Activated naive CD8-positive, alpha-beta T cell (primary cell): ENCODE data around the gene DEK.
"Not testable (repeated sequence)": the region's sequence is repeated elsewhere in the genome, so short reads cannot be mapped to it uniquely, and the experiment has no call there.

Experiments
- H3K27ac Mint-ChIP-seq: one replicate; pipeline ENCODE4 v1.8.0; 2021; ENCODE audit warnings: mixed read lengths
- H3K27me3 Mint-ChIP-seq: one replicate; pipeline ENCODE4 v1.8.0; 2021; ENCODE audit warnings: mixed read lengths
- H3K36me3 Mint-ChIP-seq: one replicate; pipeline ENCODE4 v1.8.0; 2021; ENCODE audit warnings: mixed read lengths
- H3K4me1 Mint-ChIP-seq: one replicate; pipeline ENCODE4 v1.8.0; 2021; ENCODE audit warnings: low read depth, mixed read lengths
- H3K4me3 Mint-ChIP-seq: one replicate; pipeline ENCODE4 v1.8.0; 2021; ENCODE audit warnings: mild to moderate bottlenecking, mixed read lengths
- H3K9me3 Mint-ChIP-seq: one replicate; pipeline ENCODE4 v1.8.0; 2021; ENCODE audit warnings: low read depth, mixed read lengths

Gene DEK

DNA sequence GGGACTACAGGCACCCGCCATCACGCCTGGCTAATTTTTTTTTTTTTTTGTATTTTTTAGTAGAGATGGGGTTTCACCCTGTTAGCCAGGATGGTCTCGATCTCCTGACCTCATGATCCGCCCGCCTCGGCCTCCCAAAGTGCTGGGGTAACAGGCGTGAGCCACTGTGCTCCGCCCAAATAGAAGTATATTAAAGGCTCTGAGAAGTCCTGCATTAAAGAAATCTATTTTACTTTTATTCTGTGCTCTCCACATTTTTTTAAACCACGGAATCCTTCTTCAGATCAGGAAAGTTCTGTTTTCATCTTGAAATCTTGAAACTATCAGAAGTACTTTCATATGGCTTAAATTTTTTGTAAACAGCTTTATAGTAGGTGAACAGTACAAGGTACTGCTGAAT lies 55.6 kb downstream of the DEK start:
- not testable (repeated sequence) for H3K9me3 Mint-ChIP-seq, H3K27ac Mint-ChIP-seq, H3K4me1 Mint-ChIP-seq, H3K27me3 Mint-ChIP-seq, H3K4me3 Mint-ChIP-seq
- H3K36me3 Mint-ChIP-seq: peaks cover 15% of the 10 kb centered on the region

DNA sequence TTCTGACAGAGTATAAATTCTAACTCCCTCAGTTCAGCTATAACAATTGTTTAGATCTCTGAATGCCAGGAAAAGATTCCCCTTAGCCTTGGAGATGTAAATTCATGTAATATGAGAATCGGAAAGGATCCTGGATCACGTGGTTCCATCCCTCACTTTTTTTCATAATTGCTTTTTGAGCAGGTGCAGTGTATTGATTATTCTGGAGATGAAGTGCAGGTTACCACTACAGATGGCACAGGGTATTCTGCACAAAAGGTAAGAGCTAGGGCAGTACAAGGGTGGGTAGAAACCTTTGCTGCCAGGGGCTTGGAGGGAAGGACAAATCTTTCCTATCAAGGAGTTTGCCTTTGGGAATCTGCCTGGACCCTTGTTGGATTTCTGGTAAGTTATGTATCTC lies 56.4 kb downstream of the DEK start:
- Mint-ChIP-seq H3K9me3 (no peaks in the 10 kb centered on the region), H3K27ac (no peak overlapping the region), H3K4me3 (no peak overlapping the region), H3K27me3 (no peaks in the 10 kb centered on the region), H3K4me1 (peaks cover 2% of the 10 kb centered on the region), H3K36me3 (peaks cover 14% of the 10 kb centered on the region)

DNA sequence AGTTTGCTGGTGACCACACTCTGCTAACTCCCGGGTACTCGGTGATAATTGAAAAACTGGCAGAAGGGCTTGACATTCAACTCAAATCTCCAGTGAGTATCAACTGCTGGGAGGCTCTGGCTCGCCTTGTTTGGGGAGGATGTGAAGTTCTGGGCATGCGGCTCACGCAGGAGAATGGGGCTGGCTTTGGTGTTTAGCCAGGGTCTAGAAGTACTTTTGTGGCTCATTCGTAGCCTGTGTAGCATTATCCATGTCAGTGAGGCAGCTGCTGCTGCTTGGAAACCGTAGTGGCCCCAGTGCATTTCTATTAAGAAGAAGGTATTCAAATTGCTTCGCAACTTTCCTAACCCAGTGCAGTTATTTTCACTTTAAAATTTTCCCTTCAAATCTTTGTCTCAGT lies 56.9 kb downstream of the DEK start:
- H3K9me3 Mint-ChIP-seq: no peaks in the 10 kb centered on the region
- peaks cover 2% of the 10 kb centered on the region for H3K4me1 Mint-ChIP-seq
- peaks cover 18% of the 10 kb centered on the region for H3K36me3 Mint-ChIP-seq
- H3K4me3 Mint-ChIP-seq: no peak overlapping the region
- H3K27ac Mint-ChIP-seq: no peak overlapping the region
- H3K27me3 Mint-ChIP-seq: no peaks in the 10 kb centered on the region

DNA sequence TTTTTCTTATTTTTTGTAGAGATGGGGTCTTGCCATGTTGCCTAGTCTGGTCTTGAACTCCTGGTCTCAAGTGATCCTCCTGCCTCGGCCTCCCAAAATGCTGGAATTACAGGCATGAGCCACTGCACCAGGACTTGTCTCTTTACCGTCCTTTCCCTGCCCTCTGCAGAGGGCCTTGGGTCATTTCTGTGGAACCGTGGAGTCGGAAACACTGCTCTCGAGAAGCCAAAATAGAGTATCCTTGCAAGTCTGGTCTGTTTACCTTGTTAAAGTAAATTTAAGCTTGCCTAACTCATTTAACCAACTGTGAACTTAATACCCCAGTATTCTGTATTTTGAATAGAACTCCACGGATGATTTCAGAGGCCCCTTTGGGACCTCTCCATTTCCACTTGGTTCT lies 57.7 kb downstream of the DEK start:
- Mint-ChIP-seq H3K27ac (no peak overlapping the region), H3K4me3 (no peak overlapping the region), H3K9me3 (no peaks in the 10 kb centered on the region)

DNA sequence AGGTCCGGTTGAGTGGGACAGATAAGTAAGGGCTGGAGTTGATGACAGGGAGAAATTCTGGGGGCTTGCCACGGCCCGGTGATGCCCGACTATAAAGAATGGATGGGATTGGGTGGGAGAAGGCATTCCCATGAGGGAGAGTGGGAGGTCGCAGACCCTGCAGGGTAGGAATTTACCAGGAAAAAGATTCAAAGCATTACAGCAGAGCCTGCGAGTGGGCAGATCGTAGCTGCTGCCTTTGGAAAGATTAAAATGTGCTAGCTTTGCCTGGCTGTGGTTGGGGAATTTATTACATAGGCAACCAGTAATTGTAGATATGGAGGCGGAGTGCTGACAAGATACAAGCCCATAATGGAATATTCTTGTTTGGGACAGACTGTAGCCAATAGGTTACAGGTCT lies 59.6 kb downstream of the DEK start:
- no peaks in the 10 kb centered on the region for H3K4me1 Mint-ChIP-seq
- H3K9me3 Mint-ChIP-seq: no peaks in the 10 kb centered on the region
- H3K4me3 Mint-ChIP-seq: no peak overlapping the region
- H3K27ac Mint-ChIP-seq: no peak overlapping the region
- H3K36me3 Mint-ChIP-seq: peaks cover 15% of the 10 kb centered on the region
- no peaks in the 10 kb centered on the region for H3K27me3 Mint-ChIP-seq

More for the DNA sequence above, 57.7 kb downstream of the DEK start:
- Mint-ChIP-seq H3K27me3 (no peaks in the 10 kb centered on the region), H3K4me1 (peaks cover 2% of the 10 kb centered on the region), H3K36me3 (peaks cover 14% of the 10 kb centered on the region)

DNA sequence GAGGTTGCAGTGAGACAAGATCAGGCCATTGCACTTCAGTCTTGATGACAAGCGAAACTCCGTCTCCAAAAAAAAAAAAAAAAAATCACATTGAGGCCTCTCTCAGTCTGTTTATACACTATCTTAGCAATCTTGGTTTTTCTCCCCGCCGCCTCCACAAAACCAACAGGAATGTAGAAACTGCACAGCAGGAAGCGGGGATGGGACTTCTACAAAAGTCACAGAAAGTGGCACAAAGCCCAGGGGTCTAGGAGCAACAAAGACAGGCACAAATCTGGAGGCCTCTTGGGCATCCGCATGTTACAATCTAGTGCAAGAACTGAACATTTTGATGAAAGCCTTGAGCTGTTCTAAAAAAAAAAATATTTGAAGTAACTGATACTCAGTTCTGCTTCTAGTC lies 60.5 kb downstream of the DEK start:
- Mint-ChIP-seq H3K36me3 (peaks cover 15% of the 10 kb centered on the region), H3K4me3 (no peak overlapping the region), H3K9me3 (no peaks in the 10 kb centered on the region), H3K27ac (no peak overlapping the region), H3K27me3 (no peaks in the 10 kb centered on the region), H3K4me1 (no peaks in the 10 kb centered on the region)

DNA sequence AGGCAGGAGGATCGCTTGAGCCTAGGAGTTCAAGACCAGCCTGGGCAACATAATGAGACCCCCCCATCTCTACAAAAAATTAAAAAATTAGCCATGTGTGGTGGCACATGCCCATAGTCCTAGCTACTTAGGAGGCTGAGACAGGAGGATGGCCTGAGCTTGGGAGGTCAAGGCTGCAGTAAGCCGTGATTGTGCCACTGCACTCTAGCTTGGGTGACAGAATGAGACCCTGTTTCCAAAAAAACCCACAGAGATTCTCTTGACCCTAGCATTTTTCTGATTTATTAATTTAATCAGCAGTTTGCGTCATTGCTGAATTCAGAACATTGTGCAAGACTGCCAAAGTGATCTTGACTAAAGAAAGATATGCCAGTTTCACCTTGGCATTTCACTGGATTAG lies 72.3 kb downstream of the DEK start:
- Mint-ChIP-seq H3K9me3 (no peaks in the 10 kb centered on the region), H3K27ac (no peak overlapping the region), H3K4me1 (no peaks in the 10 kb centered on the region), H3K27me3 (no peaks in the 10 kb centered on the region), H3K36me3 (peaks cover 20% of the 10 kb centered on the region), H3K4me3 (no peak overlapping the region)

DNA sequence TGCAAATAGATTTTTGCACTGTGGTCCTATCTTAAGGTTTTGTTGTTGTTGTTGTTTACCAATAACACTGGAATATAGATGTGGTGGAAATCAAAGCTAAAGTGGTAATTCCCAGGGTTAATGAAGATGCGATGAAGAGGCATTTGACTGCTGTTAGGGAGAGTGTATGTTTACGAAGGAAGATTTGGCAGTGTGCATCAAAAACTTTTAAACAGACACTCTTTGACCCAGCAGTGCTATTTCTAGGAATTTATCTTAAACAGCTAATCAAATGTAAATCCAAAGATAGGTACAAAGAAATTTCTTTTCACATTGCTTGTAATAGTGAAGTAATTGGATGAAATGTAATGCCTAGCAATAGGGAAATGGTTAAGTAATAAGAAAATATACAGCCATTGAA lies 75.1 kb downstream of the DEK start:
- Mint-ChIP-seq H3K9me3 (no peaks in the 10 kb centered on the region), H3K4me1 (peaks cover 3% of the 10 kb centered on the region), H3K27me3 (no peaks in the 10 kb centered on the region), H3K4me3 (no peak overlapping the region), H3K27ac (no peak overlapping the region), H3K36me3 (peaks cover 23% of the 10 kb centered on the region)

DNA sequence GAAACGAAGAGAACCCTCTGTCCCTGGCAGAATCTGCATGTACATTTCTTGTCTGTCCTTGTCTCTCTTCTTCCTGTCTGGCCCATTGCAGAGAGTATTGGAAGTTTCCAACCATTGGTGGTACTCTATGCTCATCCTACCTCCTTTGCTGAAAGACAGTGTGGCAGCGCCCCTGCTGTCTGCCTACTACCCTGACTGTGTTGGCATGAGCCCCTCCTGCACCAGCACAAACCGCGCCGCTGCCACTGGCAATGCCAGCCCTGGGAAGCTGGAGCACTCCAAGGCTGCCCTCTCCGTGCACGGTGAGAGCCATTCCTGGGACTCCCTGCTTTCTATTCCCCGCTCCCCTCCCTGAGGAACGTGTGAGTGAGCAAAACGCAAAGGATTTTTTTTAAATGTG lies 76.6 kb downstream of the DEK start:
- Mint-ChIP-seq H3K4me1 (peaks cover 3% of the 10 kb centered on the region), H3K4me3 (no peak overlapping the region), H3K36me3 (peaks cover 28% of the 10 kb centered on the region), H3K9me3 (no peaks in the 10 kb centered on the region), H3K27ac (no peak overlapping the region), H3K27me3 (no peaks in the 10 kb centered on the region)

DNA sequence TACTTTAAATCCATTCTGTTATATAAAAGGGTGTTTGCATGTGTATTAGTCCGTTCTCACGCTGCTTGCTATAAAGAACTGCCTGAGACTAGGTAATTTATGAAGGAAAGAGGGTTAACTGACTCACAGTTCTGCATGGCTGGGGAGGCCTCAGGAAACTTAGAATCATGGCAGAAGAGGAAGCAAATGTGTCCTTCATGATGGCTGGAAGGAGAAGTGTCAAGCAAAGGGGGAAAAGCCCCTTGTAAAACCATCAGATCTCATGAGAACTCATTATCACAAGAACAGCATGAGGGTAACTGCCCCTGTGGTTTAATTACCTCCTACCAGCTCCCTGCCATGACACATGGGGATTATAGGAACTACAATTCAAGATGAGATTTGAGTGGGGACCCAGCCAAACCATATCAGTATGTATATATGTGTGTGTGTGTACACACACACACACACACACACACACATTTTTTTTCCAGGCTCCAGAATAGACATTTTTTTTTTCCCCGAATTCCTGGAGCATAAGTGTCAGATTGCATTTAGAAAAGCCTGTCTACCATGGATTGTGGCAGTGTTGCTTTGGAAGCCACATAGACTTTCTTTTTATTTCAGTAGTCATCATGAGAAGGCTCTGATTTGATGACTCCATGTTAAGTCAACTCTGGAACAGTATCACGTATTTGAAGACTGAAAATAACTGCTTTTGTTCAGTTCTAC lies 77.6 kb downstream of the DEK start:
- Mint-ChIP-seq H3K4me3 (no peak overlapping the region), H3K4me1 (peaks cover 3% of the 10 kb centered on the region), H3K36me3 (peaks cover 28% of the 10 kb centered on the region), H3K27ac (no peak overlapping the region), H3K9me3 (no peaks in the 10 kb centered on the region), H3K27me3 (no peaks in the 10 kb centered on the region)

DNA sequence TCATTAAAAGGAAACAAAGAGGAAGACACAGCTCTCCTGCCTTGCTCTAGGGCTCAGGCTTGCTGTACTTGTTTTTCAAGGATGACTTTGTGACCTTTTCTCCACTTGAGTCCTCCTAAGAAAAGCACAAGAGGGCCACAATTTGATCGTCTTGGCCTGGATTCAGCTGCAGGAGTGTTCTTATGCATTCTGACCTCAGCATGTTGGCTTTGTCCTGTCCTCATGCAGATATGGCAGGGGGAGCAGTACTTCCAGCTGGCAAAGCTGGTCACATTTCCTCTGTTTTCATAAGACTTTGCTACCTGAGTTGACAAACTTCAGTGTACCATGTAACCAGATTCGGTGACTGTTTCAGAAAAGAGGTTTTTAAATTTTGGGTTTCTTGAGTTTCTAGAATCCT lies 78.3 kb downstream of the DEK start:
- Mint-ChIP-seq H3K4me1 (peaks cover 3% of the 10 kb centered on the region), H3K27ac (no peak overlapping the region), H3K4me3 (no peak overlapping the region), H3K36me3 (peaks cover 22% of the 10 kb centered on the region), H3K27me3 (no peaks in the 10 kb centered on the region), H3K9me3 (no peaks in the 10 kb centered on the region)

DNA sequence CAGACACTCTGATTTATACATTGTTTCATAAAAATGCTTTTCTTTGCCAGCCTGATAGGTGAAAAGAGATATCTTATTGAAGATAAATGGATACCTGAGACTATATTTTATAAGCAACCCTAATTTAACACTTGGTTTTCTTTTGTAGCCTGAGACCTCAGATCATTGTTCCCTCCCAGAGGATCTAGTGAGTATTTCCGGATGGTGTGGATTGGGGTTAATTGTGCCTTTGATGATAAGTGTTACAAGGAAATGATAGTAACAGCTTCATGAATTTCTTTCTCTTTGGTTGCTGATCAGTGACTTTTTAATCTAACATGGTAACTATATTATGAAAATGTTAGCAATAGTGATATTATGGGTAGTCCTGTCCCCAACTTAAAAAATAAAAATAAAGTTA lies 78.7 kb downstream of the DEK start:
- H3K4me3 Mint-ChIP-seq: no peak overlapping the region
- no peak overlapping the region for H3K27ac Mint-ChIP-seq
- no peaks in the 10 kb centered on the region for H3K27me3 Mint-ChIP-seq
- H3K9me3 Mint-ChIP-seq: no peaks in the 10 kb centered on the region
- H3K36me3 Mint-ChIP-seq: peaks cover 24% of the 10 kb centered on the region
- peaks cover 3% of the 10 kb centered on the region for H3K4me1 Mint-ChIP-seq

DNA sequence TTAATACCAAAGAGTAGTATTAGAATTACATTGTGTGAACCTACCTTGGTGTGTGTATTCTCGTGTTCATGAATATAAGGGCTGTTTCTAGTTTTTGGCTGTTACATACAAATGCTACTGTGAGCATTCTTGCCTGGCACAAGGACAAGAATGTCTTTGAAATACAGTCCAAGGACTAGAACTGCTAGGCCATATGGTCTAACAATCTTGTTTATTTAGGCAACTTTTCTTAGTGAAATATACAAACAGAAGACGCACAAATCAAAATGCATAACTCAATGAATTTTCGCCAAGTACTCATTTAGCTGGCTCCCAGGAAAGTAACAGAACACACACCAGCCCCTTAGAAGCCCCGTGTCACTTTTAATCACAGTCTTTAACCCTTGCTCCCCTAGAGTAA lies 80.6 kb downstream of the DEK start:
- Mint-ChIP-seq H3K4me3 (no peak overlapping the region), H3K36me3 (peaks cover 30% of the 10 kb centered on the region), H3K9me3 (no peaks in the 10 kb centered on the region), H3K27me3 (no peaks in the 10 kb centered on the region), H3K4me1 (peaks cover 3% of the 10 kb centered on the region), H3K27ac (no peak overlapping the region)

DNA sequence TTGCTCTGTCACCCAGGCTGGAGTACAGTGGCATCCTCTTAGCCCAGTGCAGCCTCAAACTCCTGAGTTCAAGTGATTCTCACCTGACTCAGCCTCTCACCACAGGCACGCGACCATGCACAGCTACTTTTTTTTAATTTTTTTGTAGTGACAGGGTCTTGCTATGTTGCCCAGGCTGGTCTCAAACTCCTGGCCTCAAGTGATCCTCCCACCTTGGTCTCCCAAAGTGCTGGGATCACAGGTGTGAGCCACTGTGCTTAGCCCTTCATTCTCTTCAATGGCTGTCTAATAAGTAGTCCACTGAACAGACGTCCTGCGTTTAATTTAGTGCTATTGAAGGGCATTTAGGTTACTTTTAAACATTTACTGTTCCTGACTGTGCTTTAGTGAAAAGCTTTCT lies 81.8 kb downstream of the DEK start:
- H3K4me3 Mint-ChIP-seq: no peak overlapping the region
- H3K36me3 Mint-ChIP-seq: peaks cover 29% of the 10 kb centered on the region
- no peak overlapping the region for H3K27ac Mint-ChIP-seq
- H3K9me3 Mint-ChIP-seq: no peaks in the 10 kb centered on the region
- no peaks in the 10 kb centered on the region for H3K27me3 Mint-ChIP-seq
- peaks cover 3% of the 10 kb centered on the region for H3K4me1 Mint-ChIP-seq

DNA sequence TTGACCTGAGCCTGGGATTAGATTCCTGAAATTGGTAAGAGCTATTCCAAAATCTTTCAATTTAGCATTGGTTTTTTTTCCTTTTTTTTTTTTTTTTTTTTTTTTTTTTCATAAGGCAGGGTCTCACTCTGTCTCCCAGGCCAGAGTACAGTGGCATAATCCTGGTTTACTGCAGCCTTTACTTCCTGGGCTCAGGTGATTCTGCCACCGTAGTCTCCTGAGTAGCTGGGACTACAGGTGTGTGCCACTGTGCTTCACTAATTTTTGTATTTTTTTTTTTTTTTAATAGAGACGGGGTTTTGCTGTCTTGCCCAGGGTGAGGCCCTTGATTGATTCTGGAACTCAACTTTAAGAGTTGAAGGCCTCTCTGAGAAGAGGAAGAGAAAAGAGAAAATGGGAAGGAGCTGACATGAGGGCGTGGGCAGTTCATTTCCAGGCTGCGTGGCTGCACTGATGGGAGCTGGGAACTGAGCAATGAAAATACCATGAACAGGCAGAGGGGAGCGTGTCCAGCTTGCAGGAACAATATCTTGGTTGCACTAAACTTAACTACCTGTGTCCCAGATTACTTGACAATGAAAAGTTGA lies 84.5 kb downstream of the DEK start:
- Mint-ChIP-seq H3K4me3 (no peak overlapping the region), H3K4me1 (peaks cover 5% of the 10 kb centered on the region), H3K27ac (no peak overlapping the region), H3K9me3 (no peaks in the 10 kb centered on the region), H3K36me3 (peaks cover 36% of the 10 kb centered on the region), H3K27me3 (no peaks in the 10 kb centered on the region)

DNA sequence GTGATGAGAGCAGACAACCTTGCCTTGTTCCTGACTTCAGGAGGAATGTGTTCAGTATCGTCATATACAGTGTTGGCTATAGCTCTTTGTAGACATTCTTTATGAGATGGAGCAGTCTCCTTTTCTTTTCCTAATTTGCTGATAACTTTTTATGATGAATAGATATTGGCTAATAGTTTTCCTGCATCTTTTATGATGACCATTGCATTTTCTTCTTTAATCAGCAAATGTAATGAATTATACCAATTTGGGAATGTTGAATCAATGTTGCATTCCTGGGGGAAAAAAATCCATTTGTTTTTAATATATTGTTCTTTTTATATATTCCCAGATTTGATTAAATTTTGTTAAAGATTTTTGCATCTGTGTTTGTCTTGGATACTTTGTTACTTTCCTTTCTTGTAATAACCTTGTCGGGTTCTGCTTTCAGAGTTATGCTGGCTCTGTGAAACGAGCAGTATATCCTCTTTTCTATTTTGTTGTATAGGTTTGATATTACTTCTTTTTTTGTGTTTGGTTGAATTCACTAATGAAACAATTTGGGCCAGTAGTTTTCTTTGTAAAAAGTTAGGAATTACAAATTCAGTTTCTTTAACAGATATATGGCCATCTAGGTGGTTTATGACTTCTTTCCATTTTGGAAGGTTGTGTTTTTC lies 85.2 kb downstream of the DEK start:
- H3K36me3 Mint-ChIP-seq: peaks cover 43% of the 10 kb centered on the region
- no peak overlapping the region for H3K4me3 Mint-ChIP-seq
- peaks cover 5% of the 10 kb centered on the region for H3K4me1 Mint-ChIP-seq
- no peaks in the 10 kb centered on the region for H3K27me3 Mint-ChIP-seq
- no peak overlapping the region for H3K27ac Mint-ChIP-seq
- H3K9me3 Mint-ChIP-seq: no peaks in the 10 kb centered on the region
